Fibroblast of lung (primary cell): ENCODE results near the gene PLA2G4C. TPM values are rescaled to one million over a fixed set of nuclear protein-coding genes. Genes with fewer than 3 reads are reported as not detected.

Experiments used
- DNase-seq, 2 donors: peaks; one replicate each; pipeline versions ENCODE4 v3.0.0 to v3.0.0-alpha.2; 2010; ENCODE audit warnings: low read depth in 2 of 2
- H2AFZ ChIP-seq: 2 replicates; pipeline ENCODE4 v1.5.1; 2012; ENCODE audit warnings: low read length, control low read depth, inconsistent platforms
- H3K27ac ChIP-seq: 2 replicates; pipeline ENCODE4 v1.5.1; 2011; ENCODE audit warnings: low read length, control low read depth; ENCODE audit not compliant: insufficient read depth
- H3K27me3 ChIP-seq: 2 replicates; pipeline ENCODE4 v1.5.1; 2011; ENCODE audit warnings: mild to moderate bottlenecking, low read length; ENCODE audit not compliant: control insufficient read depth, insufficient read depth
- H3K36me3 ChIP-seq: 2 replicates; pipeline ENCODE4 v1.5.1; 2011; ENCODE audit warnings: low read length; ENCODE audit not compliant: control insufficient read depth, insufficient read depth
- H3K4me1 ChIP-seq: 2 replicates; pipeline ENCODE4 v1.5.1; 2011; ENCODE audit warnings: low read length; ENCODE audit not compliant: control insufficient read depth, insufficient read depth; ENCODE audit errors: extremely low read depth
- H3K4me2 ChIP-seq: 2 replicates; pipeline ENCODE4 v1.5.1; 2011; ENCODE audit warnings: low read length, control low read depth; ENCODE audit not compliant: insufficient read depth; ENCODE audit errors: extremely low read depth
- H3K4me3 ChIP-seq, 4 experiments: fragments of 200-600 bp in 1 of 4; sonication (generic) in 1 of 4; replicated peaks in 1 of 4; 2 replicates each; pipeline ENCODE4 v1.5.1; 2011 to 2016; ENCODE audit warnings: low read length in 4 of 4, low read depth in 3 of 4, mild to moderate bottlenecking in 3 of 4, control low read depth in 2 of 4, inconsistent platforms in 1 of 4, mixed read lengths in 1 of 4; ENCODE audit not compliant: insufficient read depth in 1 of 4; ENCODE audit errors: control extremely low read depth in 1 of 4
- H3K79me2 ChIP-seq: 2 replicates; pipeline ENCODE4 v1.5.1; 2012; ENCODE audit warnings: mild to moderate bottlenecking, low read length, inconsistent platforms; ENCODE audit not compliant: control insufficient read depth, insufficient read depth
- H3K9ac ChIP-seq: 2 replicates; pipeline ENCODE4 v1.5.1; 2011; ENCODE audit warnings: mild to moderate bottlenecking, low read length, control low read depth; ENCODE audit not compliant: insufficient read depth
- H3K9me3 ChIP-seq: 2 replicates; pipeline ENCODE4 v1.5.1; 2012; ENCODE audit warnings: low read depth, low read length; ENCODE audit not compliant: control insufficient read depth, insufficient read depth
- H4K20me1 ChIP-seq: 2 replicates; pipeline ENCODE4 v1.5.1; 2011; ENCODE audit warnings: low read length; ENCODE audit not compliant: control insufficient read depth, insufficient read depth; ENCODE audit errors: extremely low read depth
- EZH2 ChIP-seq: IDR thresholded peaks from 2 replicates; pipeline ENCODE4 v1.5.1; 2012; ENCODE audit warnings: low read length, control low read depth, mild to moderate bottlenecking; ENCODE audit errors: missing control alignments
- polyA minus RNA-seq: library from RNA; depleted of rRNA, polyadenylated mRNA; stranded (reverse); fragments of >200 nt; gene quantifications from 2 replicates; pipeline ENCODE4 v1.2.3, GENCODE V29; 2011; ENCODE audit warnings: low replicate concordance
- polyA plus RNA-seq, 2 donors: library from polyadenylated mRNA; depleted of rRNA in 1 of 2; stranded (reverse) in 1 of 2; unstranded in 1 of 2; fragments of >200 nt; gene quantifications; 2 replicates each; pipeline ENCODE4 v1.2.1, GENCODE V29; 2011 to 2012; ENCODE audit warnings: missing spikeins in 1 of 2
- total RNA-seq: library from RNA; depleted of rRNA; stranded (reverse); fragments of >200 nt; gene quantifications from 2 replicates; pipeline ENCODE4 v1.2.1, GENCODE V29; 2014
- TF ChIP-seq, protein P1 (sequence below), 2 donors: IDR thresholded peaks in 1 of 2; conservative IDR thresholded peaks in 1 of 2; 1 replicate in 1 of 2; 2 replicates in 1 of 2; pipeline ENCODE4 v1.5.1; 2011 to 2012; ENCODE audit warnings: low read length in 2 of 2, control low read depth in 1 of 2, inconsistent platforms in 1 of 2, low read depth in 1 of 2, mild to moderate bottlenecking in 1 of 2

PLA2G4C gene, protein sequence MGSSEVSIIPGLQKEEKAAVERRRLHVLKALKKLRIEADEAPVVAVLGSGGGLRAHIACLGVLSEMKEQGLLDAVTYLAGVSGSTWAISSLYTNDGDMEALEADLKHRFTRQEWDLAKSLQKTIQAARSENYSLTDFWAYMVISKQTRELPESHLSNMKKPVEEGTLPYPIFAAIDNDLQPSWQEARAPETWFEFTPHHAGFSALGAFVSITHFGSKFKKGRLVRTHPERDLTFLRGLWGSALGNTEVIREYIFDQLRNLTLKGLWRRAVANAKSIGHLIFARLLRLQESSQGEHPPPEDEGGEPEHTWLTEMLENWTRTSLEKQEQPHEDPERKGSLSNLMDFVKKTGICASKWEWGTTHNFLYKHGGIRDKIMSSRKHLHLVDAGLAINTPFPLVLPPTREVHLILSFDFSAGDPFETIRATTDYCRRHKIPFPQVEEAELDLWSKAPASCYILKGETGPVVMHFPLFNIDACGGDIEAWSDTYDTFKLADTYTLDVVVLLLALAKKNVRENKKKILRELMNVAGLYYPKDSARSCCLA
- total RNA-seq (31.9 and 39.3 TPM in 2 replicates), polyA plus RNA-seq (1.9 and 4.6 TPM in 2 replicates), polyA minus RNA-seq (1.8 and 88.9 TPM in 2 replicates)
- polyA plus RNA-seq (2012) = 0.77 and 4.6 TPM in 2 replicates

DNA sequence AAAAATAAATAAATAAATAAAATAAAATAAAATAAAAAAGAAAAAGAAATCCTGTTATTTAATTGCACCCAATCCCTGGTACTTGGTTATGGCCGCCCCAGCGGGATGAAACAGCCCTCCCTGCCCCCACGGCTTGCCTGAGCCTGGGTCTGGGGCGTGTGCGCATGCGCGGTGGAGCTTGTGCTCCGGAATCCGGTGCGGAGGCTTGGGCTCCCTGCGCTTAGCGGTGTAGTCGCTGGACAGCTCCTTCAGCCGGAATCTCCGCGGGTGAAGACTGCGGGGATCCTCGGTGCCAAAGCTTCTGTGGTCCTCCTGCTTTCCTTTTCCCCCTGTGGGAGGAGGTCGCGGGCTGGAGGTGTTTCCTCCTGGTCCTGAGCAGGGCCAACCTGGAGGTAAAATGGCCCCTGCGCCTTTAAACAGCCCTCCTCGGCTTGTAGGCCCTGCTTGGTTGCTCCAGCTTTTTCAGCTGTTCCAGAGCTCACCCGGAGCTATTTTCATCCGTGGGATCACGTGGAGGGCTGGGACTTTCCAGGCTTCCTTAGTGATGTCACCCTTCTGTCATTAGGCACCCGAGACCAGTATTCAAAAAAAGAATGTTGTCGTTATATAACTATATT lies at the start of gene PLA2G4C:
Gene PLA2G4C (minus strand): TSS at position 468 of the 617 bp plus-strand sequence. CDS start 4,288 bp downstream, outside the sequence.
- Histone ChIP-seq H3K27ac (peak within 1 kb of the TSS; percentile 79), H4K20me1 (no peaks in the 10 kb centered on the region), H3K79me2 (no peaks in the 10 kb centered on the region), H3K27me3 (no peaks in the 10 kb centered on the region), H3K36me3 (no peaks in the 10 kb centered on the region), H3K4me2 (peak within 1 kb of the TSS; percentile 96), H3K4me1 (peaks cover 4% of the 10 kb centered on the region), H3K9me3 (no peaks in the 10 kb centered on the region), H3K4me3 (peak within 1 kb of the TSS; percentile 48 to 66 (median 64)), H2AFZ (peak within 1 kb of the TSS; percentile 92), H3K9ac (peak within 1 kb of the TSS; percentile 64)
- no peak for TF ChIP-seq EZH2
- TF ChIP-seq, protein P1, sequence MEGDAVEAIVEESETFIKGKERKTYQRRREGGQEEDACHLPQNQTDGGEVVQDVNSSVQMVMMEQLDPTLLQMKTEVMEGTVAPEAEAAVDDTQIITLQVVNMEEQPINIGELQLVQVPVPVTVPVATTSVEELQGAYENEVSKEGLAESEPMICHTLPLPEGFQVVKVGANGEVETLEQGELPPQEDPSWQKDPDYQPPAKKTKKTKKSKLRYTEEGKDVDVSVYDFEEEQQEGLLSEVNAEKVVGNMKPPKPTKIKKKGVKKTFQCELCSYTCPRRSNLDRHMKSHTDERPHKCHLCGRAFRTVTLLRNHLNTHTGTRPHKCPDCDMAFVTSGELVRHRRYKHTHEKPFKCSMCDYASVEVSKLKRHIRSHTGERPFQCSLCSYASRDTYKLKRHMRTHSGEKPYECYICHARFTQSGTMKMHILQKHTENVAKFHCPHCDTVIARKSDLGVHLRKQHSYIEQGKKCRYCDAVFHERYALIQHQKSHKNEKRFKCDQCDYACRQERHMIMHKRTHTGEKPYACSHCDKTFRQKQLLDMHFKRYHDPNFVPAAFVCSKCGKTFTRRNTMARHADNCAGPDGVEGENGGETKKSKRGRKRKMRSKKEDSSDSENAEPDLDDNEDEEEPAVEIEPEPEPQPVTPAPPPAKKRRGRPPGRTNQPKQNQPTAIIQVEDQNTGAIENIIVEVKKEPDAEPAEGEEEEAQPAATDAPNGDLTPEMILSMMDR (conservative IDR thresholded peaks at IDR 0.05 in 1 of 2, IDR thresholded peaks at IDR 0.05 in 1 of 2; ENCODE audit: low read depth in 1 of 2, low read length in 2 of 2) = no peak
- peak; percentile 84 to 89 for DNase-seq

DNA sequence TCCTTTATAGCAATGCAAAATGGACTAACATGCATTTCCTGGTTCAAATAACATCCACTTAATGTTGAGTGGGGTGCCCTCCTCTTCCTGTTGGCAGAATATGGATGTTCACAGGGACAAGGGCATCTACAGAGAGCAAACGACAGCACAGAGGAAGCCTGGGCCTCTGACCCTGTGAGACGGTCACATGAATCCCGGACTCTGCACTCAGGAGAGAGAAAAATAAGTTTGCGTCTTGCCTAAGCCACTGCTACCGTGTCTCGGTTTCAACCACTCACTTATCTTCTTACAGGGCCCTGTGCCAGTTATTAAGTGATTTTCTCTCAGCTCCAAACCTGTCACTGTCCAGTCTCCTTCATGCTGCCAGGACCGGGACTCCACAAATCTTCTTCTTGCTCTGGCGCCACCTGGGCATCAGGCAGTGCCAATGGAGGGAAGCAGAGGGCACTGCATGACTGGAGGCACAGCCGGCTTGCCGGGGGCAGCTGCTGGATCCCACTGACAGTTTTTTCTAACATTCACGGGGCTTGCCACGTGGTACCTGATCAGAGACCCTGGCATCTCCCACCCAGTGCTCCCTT lies 47.7 kb upstream of the PLA2G4C start:
- Histone ChIP-seq H3K9ac (no peak overlapping the region), H3K9me3 (no peaks in the 10 kb centered on the region), H2AFZ (no peak overlapping the region), H3K4me1 (no peaks in the 10 kb centered on the region), H3K27ac (no peak overlapping the region), H3K79me2 (no peaks in the 10 kb centered on the region), H3K4me3 (no peak overlapping the region), H3K27me3 (no peaks in the 10 kb centered on the region), H4K20me1 (no peaks in the 10 kb centered on the region), H3K36me3 (no peaks in the 10 kb centered on the region), H3K4me2 (no peak overlapping the region)
- DNase-seq = no peak
- TF ChIP-seq, protein P1 (conservative IDR thresholded peaks at IDR 0.05 in 1 of 2, IDR thresholded peaks at IDR 0.05 in 1 of 2; ENCODE audit: low read depth in 1 of 2, low read length in 2 of 2) = no peak
- TF ChIP-seq EZH2 = no peak

DNA sequence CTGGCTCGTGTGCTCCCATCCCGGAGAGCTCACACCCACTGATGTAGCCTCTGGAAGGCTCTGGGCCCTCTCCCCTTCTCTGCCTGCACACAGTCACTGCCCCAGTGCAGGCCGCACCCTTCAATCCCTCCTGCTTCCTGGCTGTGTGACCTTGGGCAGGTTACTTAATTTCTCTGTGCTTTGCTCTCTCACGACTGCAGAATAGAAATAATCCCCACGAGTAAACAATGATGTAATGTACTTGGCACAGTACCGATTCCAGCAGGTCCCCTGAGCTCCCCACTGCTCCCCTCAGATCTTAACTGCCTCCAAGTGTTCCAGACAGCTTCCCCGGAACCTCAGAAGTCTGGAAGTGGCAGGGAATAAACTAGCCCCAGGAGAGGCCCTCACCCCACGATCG lies 43.4 kb upstream of the PLA2G4C start:
- no peak for TF ChIP-seq EZH2
- TF ChIP-seq, protein P1 (conservative IDR thresholded peaks at IDR 0.05 in 1 of 2, IDR thresholded peaks at IDR 0.05 in 1 of 2; ENCODE audit: low read depth in 1 of 2, low read length in 2 of 2) = no peak
- H3K36me3 ChIP-seq = peaks cover 2% of the 10 kb centered on the region
- H3K27ac ChIP-seq = no peak overlapping the region
- no peak overlapping the region for H3K9ac ChIP-seq
- peak overlapping the region; percentile 5 for H2AFZ ChIP-seq
- no peaks in the 10 kb centered on the region for H3K9me3 ChIP-seq
- no peaks in the 10 kb centered on the region for H3K27me3 ChIP-seq
- no peaks in the 10 kb centered on the region for H3K79me2 ChIP-seq
- DNase-seq = no peak
- H3K4me2 ChIP-seq = no peak overlapping the region
- H3K4me1 ChIP-seq = no peaks in the 10 kb centered on the region
- H3K4me3 ChIP-seq = no peak overlapping the region
- H4K20me1 ChIP-seq = no peaks in the 10 kb centered on the region
